Osteocyte (in vitro differentiated cells): ENCODE results near the gene MINK1. TPM values are rescaled to one million over a fixed set of nuclear protein-coding genes. Genes with fewer than 3 reads are reported as not detected.

ENCODE experiments used
- DNase-seq: peaks from one replicate; pipeline ENCODE4 v3.0.0; 2021; ENCODE audit warnings: mixed read lengths; ENCODE audit not compliant: unreplicated experiment; ENCODE audit errors: extremely low spot score
- H3K27ac Mint-ChIP-seq: one replicate; pipeline ENCODE4 v1.8.0; 2021; ENCODE audit warnings: mild to moderate bottlenecking, mixed read lengths; ENCODE audit not compliant: unreplicated experiment
- H3K27me3 Mint-ChIP-seq: one replicate; pipeline ENCODE4 v1.8.0; 2021; ENCODE audit warnings: mixed read lengths; ENCODE audit not compliant: unreplicated experiment
- H3K36me3 Mint-ChIP-seq: one replicate; pipeline ENCODE4 v1.8.0; 2021; ENCODE audit warnings: mixed read lengths; ENCODE audit not compliant: unreplicated experiment
- H3K4me1 Mint-ChIP-seq: one replicate; pipeline ENCODE4 v1.8.0; 2021; ENCODE audit warnings: mixed read lengths; ENCODE audit not compliant: unreplicated experiment
- H3K4me3 Mint-ChIP-seq: one replicate; pipeline ENCODE4 v1.8.0; 2021; ENCODE audit warnings: mild to moderate bottlenecking, moderate library complexity, mixed read lengths; ENCODE audit not compliant: unreplicated experiment
- H3K9me3 Mint-ChIP-seq: one replicate; pipeline ENCODE4 v1.8.0; 2021; ENCODE audit warnings: mixed read lengths; ENCODE audit not compliant: unreplicated experiment
- total RNA-seq: library from RNA; stranded (reverse); gene quantifications from 2 replicates; pipeline ENCODE4 v1.2.1, GENCODE V29; 2021
- TF ChIP-seq, protein P1 (sequence below): fragments of 200-600 bp; sonication (generic); IDR thresholded peaks from 2 replicates; pipeline ENCODE4 v1.5.0; 2021; ENCODE audit warnings: antibody characterized with exemption, mild to moderate bottlenecking, moderate library complexity

Gene MINK1
- total RNA-seq, 1 donor from 2014 or later: 93.3 TPM

- TF ChIP-seq, protein P1, sequence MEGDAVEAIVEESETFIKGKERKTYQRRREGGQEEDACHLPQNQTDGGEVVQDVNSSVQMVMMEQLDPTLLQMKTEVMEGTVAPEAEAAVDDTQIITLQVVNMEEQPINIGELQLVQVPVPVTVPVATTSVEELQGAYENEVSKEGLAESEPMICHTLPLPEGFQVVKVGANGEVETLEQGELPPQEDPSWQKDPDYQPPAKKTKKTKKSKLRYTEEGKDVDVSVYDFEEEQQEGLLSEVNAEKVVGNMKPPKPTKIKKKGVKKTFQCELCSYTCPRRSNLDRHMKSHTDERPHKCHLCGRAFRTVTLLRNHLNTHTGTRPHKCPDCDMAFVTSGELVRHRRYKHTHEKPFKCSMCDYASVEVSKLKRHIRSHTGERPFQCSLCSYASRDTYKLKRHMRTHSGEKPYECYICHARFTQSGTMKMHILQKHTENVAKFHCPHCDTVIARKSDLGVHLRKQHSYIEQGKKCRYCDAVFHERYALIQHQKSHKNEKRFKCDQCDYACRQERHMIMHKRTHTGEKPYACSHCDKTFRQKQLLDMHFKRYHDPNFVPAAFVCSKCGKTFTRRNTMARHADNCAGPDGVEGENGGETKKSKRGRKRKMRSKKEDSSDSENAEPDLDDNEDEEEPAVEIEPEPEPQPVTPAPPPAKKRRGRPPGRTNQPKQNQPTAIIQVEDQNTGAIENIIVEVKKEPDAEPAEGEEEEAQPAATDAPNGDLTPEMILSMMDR: no peak
- H3K36me3 Mint-ChIP-seq: peaks cover 32% of the 10 kb centered on the region
- no peak overlapping the region for H3K4me3 Mint-ChIP-seq
Observed at GRCh38 chr17:4886830-4887229, 53.7 kb downstream of the MINK1 start.

DNA sequence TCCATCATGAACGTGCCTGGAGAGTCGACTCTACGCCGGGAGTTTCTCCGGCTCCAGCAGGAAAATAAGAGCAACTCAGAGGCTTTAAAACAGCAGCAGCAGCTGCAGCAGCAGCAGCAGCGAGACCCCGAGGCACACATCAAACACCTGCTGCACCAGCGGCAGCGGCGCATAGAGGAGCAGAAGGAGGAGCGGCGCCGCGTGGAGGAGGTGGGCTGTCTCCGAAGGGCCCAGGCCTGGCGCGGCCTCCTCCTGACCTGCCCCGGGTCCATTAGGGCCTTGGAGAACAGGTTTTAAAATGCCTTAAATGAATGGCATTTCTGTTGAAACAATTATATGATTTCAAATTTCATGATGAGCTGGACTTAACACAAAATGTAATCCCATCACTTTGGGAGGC is 54.4 kb downstream of the MINK1 start:
- Mint-ChIP-seq H3K4me3 (no peak overlapping the region), H3K27ac (no peak overlapping the region), H3K36me3 (peaks cover 33% of the 10 kb centered on the region), H3K9me3 (no peaks in the 10 kb centered on the region), H3K4me1 (no peaks in the 10 kb centered on the region), H3K27me3 (no peaks in the 10 kb centered on the region)
- TF ChIP-seq, protein P1: no peak
- DNase-seq: no peak

More at GRCh38 chr17:4886830-4887229, 53.7 kb downstream of the MINK1 start:
- Mint-ChIP-seq H3K4me1 (no peaks in the 10 kb centered on the region), H3K27me3 (no peaks in the 10 kb centered on the region), H3K27ac (no peak overlapping the region), H3K9me3 (no peaks in the 10 kb centered on the region)
- no peak for DNase-seq

GRCh38 chr17:4891411-4892410 is 58.6 kb downstream of the MINK1 start:
- Mint-ChIP-seq H3K36me3 (peaks cover 35% of the 10 kb centered on the region), H3K4me1 (no peaks in the 10 kb centered on the region), H3K27me3 (no peaks in the 10 kb centered on the region), H3K4me3 (no peak overlapping the region), H3K27ac (no peak overlapping the region), H3K9me3 (no peaks in the 10 kb centered on the region)
- DNase-seq: no peak
- TF ChIP-seq, protein P1: no peak

DNA sequence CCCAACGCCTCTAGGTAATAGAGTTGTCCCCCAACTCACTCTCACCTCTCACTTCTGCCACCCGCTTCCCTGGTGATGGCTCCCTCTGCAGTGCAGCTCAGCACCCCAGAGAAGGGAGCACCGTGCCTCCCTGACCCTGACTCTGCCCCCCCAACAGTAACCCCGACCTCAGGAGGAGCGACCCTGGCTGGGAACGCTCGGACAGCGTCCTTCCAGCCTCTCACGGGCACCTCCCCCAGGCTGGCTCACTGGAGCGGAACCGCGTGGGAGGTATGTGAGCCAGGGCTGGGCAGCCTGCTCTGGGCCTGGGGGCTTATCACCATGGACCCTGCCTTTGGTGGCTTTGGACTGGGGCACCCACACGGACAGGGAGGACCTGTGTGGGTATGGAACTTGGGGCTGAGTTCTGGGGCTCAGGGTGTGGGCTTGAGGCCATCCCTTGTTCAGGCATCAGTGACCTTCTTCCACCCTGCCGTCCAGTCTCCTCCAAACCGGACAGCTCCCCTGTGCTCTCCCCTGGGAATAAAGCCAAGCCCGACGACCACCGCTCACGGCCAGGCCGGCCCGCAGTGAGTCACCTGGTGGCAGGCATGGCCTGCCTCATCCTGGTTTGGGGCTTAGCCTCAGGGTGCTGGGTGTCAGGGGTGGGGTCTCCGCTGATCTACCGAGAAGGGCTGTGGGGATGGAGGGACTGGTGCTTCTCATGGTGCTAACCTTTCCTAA is 59.5 kb downstream of the MINK1 start:
- Mint-ChIP-seq H3K4me3 (no peak overlapping the region), H3K9me3 (no peaks in the 10 kb centered on the region), H3K27ac (no peak overlapping the region), H3K27me3 (no peaks in the 10 kb centered on the region), H3K36me3 (peaks cover 30% of the 10 kb centered on the region), H3K4me1 (no peaks in the 10 kb centered on the region)
- DNase-seq: no peak
- TF ChIP-seq, protein P1: no peak

DNA sequence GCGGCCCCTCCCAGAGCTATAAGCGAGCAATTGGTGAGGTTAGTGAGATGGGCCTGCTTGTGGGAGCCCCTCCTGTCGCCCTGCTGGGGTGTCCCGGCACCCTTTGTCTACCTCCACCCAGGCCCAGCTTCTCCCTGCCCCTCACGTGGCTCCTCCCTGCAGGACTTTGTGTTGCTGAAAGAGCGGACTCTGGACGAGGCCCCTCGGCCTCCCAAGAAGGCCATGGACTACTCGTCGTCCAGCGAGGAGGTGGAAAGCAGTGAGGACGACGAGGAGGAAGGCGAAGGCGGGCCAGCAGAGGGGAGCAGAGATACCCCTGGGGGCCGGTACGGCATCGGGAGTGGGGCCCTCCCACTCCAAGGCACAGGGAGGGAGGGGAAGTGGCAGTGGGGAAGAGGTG is 60.1 kb downstream of the MINK1 start:
- DNase-seq: no peak
- peaks cover 30% of the 10 kb centered on the region for H3K36me3 Mint-ChIP-seq
- H3K27ac Mint-ChIP-seq: no peak overlapping the region
- TF ChIP-seq, protein P1: no peak
- no peak overlapping the region for H3K4me3 Mint-ChIP-seq
- H3K4me1 Mint-ChIP-seq: no peaks in the 10 kb centered on the region
- no peaks in the 10 kb centered on the region for H3K9me3 Mint-ChIP-seq
- no peaks in the 10 kb centered on the region for H3K27me3 Mint-ChIP-seq
